C4-2B (cell line): ENCODE data around the gene ZNF385D.

Experiments
- ZFX ChIP-seq: fragments of 450-650 bp; IDR thresholded peaks from 2 replicates; pipeline ENCODE4 v1.6.1; 2017
- TF ChIP-seq, protein P1 (sequence below): fragments of 450-650 bp; conservative IDR thresholded peaks from 2 replicates; pipeline ENCODE4 v1.5.1; 2017; ENCODE audit warnings: mild to moderate bottlenecking

DNA sequence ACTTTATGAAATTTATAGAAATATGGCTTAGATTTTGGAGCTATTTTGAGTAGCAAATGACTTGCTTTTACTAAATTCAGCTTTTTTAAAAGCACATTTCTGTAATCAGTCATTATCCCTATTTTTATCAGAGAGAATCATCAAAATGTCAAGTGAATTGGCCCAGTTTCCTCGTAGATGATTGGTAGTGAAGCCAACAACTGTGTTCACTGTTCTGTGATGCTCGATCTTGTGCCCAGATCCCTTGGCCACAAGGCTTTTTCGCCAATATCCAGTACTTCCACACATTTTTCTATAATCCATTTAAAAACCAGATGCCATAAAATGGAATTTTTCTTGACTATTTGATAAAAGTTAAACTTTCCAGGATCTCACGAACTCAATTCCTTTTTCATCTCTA lies 336.5 kb downstream of the ZNF385D start:
- TF ChIP-seq, protein P1, sequence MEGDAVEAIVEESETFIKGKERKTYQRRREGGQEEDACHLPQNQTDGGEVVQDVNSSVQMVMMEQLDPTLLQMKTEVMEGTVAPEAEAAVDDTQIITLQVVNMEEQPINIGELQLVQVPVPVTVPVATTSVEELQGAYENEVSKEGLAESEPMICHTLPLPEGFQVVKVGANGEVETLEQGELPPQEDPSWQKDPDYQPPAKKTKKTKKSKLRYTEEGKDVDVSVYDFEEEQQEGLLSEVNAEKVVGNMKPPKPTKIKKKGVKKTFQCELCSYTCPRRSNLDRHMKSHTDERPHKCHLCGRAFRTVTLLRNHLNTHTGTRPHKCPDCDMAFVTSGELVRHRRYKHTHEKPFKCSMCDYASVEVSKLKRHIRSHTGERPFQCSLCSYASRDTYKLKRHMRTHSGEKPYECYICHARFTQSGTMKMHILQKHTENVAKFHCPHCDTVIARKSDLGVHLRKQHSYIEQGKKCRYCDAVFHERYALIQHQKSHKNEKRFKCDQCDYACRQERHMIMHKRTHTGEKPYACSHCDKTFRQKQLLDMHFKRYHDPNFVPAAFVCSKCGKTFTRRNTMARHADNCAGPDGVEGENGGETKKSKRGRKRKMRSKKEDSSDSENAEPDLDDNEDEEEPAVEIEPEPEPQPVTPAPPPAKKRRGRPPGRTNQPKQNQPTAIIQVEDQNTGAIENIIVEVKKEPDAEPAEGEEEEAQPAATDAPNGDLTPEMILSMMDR = no peak
- TF ChIP-seq ZFX = no peak
